K562 (cell line): Measurements from ENCODE around the gene DAB2. TPM values are rescaled to one million over a fixed set of nuclear protein-coding genes. Genes with fewer than 3 reads are reported as not detected.

Source experiments
- BDP1 ChIP-seq: IDR thresholded peaks from 3 replicates; pipeline ENCODE4 v1.6.1; 2011; ENCODE audit not compliant: insufficient read length, insufficient read depth
- BHLHE40 ChIP-seq: IDR thresholded peaks from 2 replicates; pipeline ENCODE4 v1.6.1; 2011; ENCODE audit warnings: low read length, improper control_type of control experiment
- CEBPB ChIP-seq: fragments of 450-650 bp; IDR thresholded peaks from 2 replicates; pipeline ENCODE4 v1.6.1; 2016; ENCODE audit warnings: missing genetic modification characterization, missing compliant biosample characterization
- DEAF1 ChIP-seq: fragments of 450-650 bp; formaldehyde crosslinking; IDR thresholded peaks from 2 replicates; pipeline ENCODE4 v1.4.0; 2020; ENCODE audit warnings: mild to moderate bottlenecking, moderate library complexity
- DLX4 ChIP-seq: fragments of 250-450 bp; sonication (Bioruptor Pico); IDR thresholded peaks from 2 replicates; pipeline ENCODE4 v1.6.1; 2021; ENCODE audit warnings: mild to moderate bottlenecking
- FIP1L1 ChIP-seq: fragments of 200-400 bp; formaldehyde crosslinking; IDR thresholded peaks from 2 replicates; pipeline ENCODE4 v1.6.1; 2018; ENCODE audit warnings: mild to moderate bottlenecking, low read depth, low read length; ENCODE audit not compliant: poor library complexity, severe bottlenecking
- FOXJ3 ChIP-seq: sonication (generic); formaldehyde crosslinking; IDR thresholded peaks from 2 replicates; pipeline ENCODE4 v1.4.0; 2020; ENCODE audit warnings: mild to moderate bottlenecking, missing genetic modification reagents
- KLF6 ChIP-seq: fragments of 250-450 bp; sonication (Bioruptor Pico); IDR thresholded peaks from 2 replicates; pipeline ENCODE4 v1.4.0; 2020; ENCODE audit warnings: mild to moderate bottlenecking, moderate library complexity, borderline replicate concordance
- NFIX ChIP-seq: fragments of 250-450 bp; sonication (Bioruptor Pico); IDR thresholded peaks from 2 replicates; pipeline ENCODE4 v1.4.0; 2020; ENCODE audit warnings: low read depth, mild to moderate bottlenecking, moderate library complexity
- NR0B1 ChIP-seq: fragments of 450-650 bp; IDR thresholded peaks from one replicate; pipeline ENCODE4 v1.6.1; 2018; ENCODE audit warnings: mild to moderate bottlenecking, moderate library complexity; ENCODE audit not compliant: partially characterized antibody
- RNF219 ChIP-seq: fragments of 250-450 bp; sonication (Bioruptor Pico); IDR thresholded peaks from 2 replicates; pipeline ENCODE4 v1.5.0; 2022; ENCODE audit warnings: mild to moderate bottlenecking
- TBP ChIP-seq: optimal IDR thresholded peaks from 2 replicates; pipeline ENCODE3; 2011; ENCODE audit warnings: low read depth, low read length, improper control_type of control experiment
- TFAP4 ChIP-seq: sonication (generic); formaldehyde crosslinking; IDR thresholded peaks from 2 replicates; pipeline ENCODE4 v1.8.0; 2022; ENCODE audit warnings: missing genetic modification reagents, mild to moderate bottlenecking, moderate library complexity, borderline replicate concordance
- THRAP3 ChIP-seq: fragments of 450-650 bp; IDR thresholded peaks from 2 replicates; pipeline ENCODE4 v1.6.1; 2016; ENCODE audit warnings: mild to moderate bottlenecking, inconsistent platforms, borderline replicate concordance
- TRIM24 ChIP-seq, 2 experiments: fragments of 450-650 bp; IDR thresholded peaks; 2 replicates each; pipeline ENCODE4 v1.6.1; 2016
- YBX1 ChIP-seq: fragments of 450-650 bp; IDR thresholded peaks from 2 replicates; pipeline ENCODE4 v1.7.1; 2016; ENCODE audit warnings: mild to moderate bottlenecking
- ZNF143 ChIP-seq: sonication (generic); formaldehyde crosslinking; IDR thresholded peaks from 2 replicates; pipeline ENCODE4 v1.9.0; 2022; ENCODE audit warnings: mild to moderate bottlenecking, missing genetic modification reagents
- ZNF274 ChIP-seq: IDR thresholded peaks from 2 replicates; pipeline ENCODE4 v1.6.1; 2011; ENCODE audit warnings: low read depth, mild to moderate bottlenecking, low read length, moderate library complexity, borderline replicate concordance
- ZNF436 ChIP-seq: fragments of 250-450, 450-650 bp; sonication (Bioruptor Pico); formaldehyde crosslinking; IDR thresholded peaks from 2 replicates; pipeline ENCODE4 v1.7.0; 2020; ENCODE audit warnings: mild to moderate bottlenecking
- ZNF75A ChIP-seq: fragments of 450-650 bp; formaldehyde crosslinking; IDR thresholded peaks from 2 replicates; pipeline ENCODE4 v1.4.0; 2020; ENCODE audit warnings: mild to moderate bottlenecking
- ZNF778 ChIP-seq: fragments of 450-650 bp; formaldehyde crosslinking; IDR thresholded peaks from 2 replicates; pipeline ENCODE4 v1.4.0; 2020; ENCODE audit warnings: mild to moderate bottlenecking, moderate library complexity
- polyA plus RNA-seq, 8 experiments: library from polyadenylated mRNA; depleted of rRNA in 4 of 8; stranded (reverse) in 5 of 8; unstranded in 3 of 8; fragments of >200 nt; fragmentation: Nextera tagmentation in 2 of 8; fragmentation: Illumina TruSeq in 1 of 8; extraction: Ambion mirVana in 2 of 8; extraction: Trizol in 1 of 8; gene quantifications; 2 replicates each; pipeline versions ENCODE4 v1.2.1 to v1.2.3, GENCODE V29; 2011 to 2014; ENCODE audit warnings: inconsistent platforms in 1 of 8, missing spikeins in 1 of 8
- total RNA-seq, 7 experiments: library from RNA; depleted of rRNA in 6 of 7; stranded (reverse); fragments of >200 nt in 6 of 7; fragmentation: Illumina TruSeq in 2 of 7; extraction: Trizol in 2 of 7; gene quantifications; 2 replicates each; pipeline versions ENCODE4 v1.2.1 to v1.2.3, GENCODE V29; 2011 to 2021; ENCODE audit warnings: low replicate concordance in 1 of 7

The DAB2 gene
- total and polyA plus RNA-seq, 9 of the 15 experiments (the other 6 are each of a cell fraction or from before 2014, with no cell fraction given): 6.6 to 29.9 (median 24.1) TPM

GRCh38 chr5:39424736-39425637 is at the start of gene DAB2 (continued):
- no peak for TF ChIP-seq THRAP3
- peak in 1 of 2 experiments; percentile 19; a peak in 2 of 4 replicates for TF ChIP-seq TRIM24 (IDR thresholded peaks at IDR 0.05)
- TF ChIP-seq CEBPB (tag): no peak
- TF ChIP-seq ZNF778: no peak
- TF ChIP-seq BDP1: no peak
- no peak for TF ChIP-seq NR0B1
- peak; percentile 90 for TF ChIP-seq TBP
- TF ChIP-seq ZNF274: no peak
- TF ChIP-seq BHLHE40: peak; percentile 66
- no peak for TF ChIP-seq FOXJ3 (CRISPR knock-in tag)
- no peak for TF ChIP-seq ZNF436 (CRISPR knock-in tag)
- TF ChIP-seq TFAP4 (CRISPR knock-in tag): peak; percentile 95
- no peak for TF ChIP-seq DEAF1
- no peak for TF ChIP-seq FIP1L1
- TF ChIP-seq DLX4 (CRISPR knock-in tag): no peak
- no peak for TF ChIP-seq YBX1
- no peak for TF ChIP-seq ZNF143
- TF ChIP-seq NFIX: no peak
- TF ChIP-seq KLF6: no peak
- no peak for TF ChIP-seq RNF219
- no peak for TF ChIP-seq ZNF75A (CRISPR knock-in tag)
